GM19193 (cell line): ENCODE data around the gene CBX8.

Experiments used
- POLR2A ChIP-seq: IDR thresholded peaks from 4 replicates; pipeline ENCODE4 v1.6.1; 2011; ENCODE audit not compliant: insufficient read depth, insufficient read length; ENCODE audit errors: extremely low read depth

CBX8 gene

GRCh38 chr17:79830303-79830702, 33.4 kb upstream of the CBX8 start:
- no peak for TF ChIP-seq POLR2A

GRCh38 chr17:79829457-79829856, 32.6 kb upstream of the CBX8 start:
- TF ChIP-seq POLR2A: no peak

GRCh38 chr17:79829004-79829403, 32.1 kb upstream of the CBX8 start:
- no peak for TF ChIP-seq POLR2A

GRCh38 chr17:79826841-79827578, 30.1 kb upstream of the CBX8 start:
- no peak for TF ChIP-seq POLR2A

GRCh38 chr17:79826204-79826680, 29.4 kb upstream of the CBX8 start:
- no peak for TF ChIP-seq POLR2A

GRCh38 chr17:79825580-79825921, 28.7 kb upstream of the CBX8 start:
- no peak for TF ChIP-seq POLR2A

- no peak for TF ChIP-seq POLR2A
Measured at GRCh38 chr17:79824893-79825579, 28.2 kb upstream of the CBX8 start.

GRCh38 chr17:79824234-79824633, 27.4 kb upstream of the CBX8 start:
- TF ChIP-seq POLR2A: no peak

- no peak for TF ChIP-seq POLR2A
Measured at GRCh38 chr17:79822583-79823124, 25.8 kb upstream of the CBX8 start.

GRCh38 chr17:79821331-79822095, 24.6 kb upstream of the CBX8 start:
- no peak for TF ChIP-seq POLR2A

- TF ChIP-seq POLR2A: no peak
Measured at GRCh38 chr17:79820959-79821330, 24.1 kb upstream of the CBX8 start.

GRCh38 chr17:79819534-79820276, 22.8 kb upstream of the CBX8 start:
- no peak for TF ChIP-seq POLR2A

- no peak for TF ChIP-seq POLR2A
Measured at GRCh38 chr17:79819085-79819484, 22.2 kb upstream of the CBX8 start.

GRCh38 chr17:79818026-79818758, 21.3 kb upstream of the CBX8 start:
- TF ChIP-seq POLR2A: no peak

GRCh38 chr17:79815836-79816461, 19.1 kb upstream of the CBX8 start:
- no peak for TF ChIP-seq POLR2A
